HG03066 (cell line): ENCODE data around the gene MKKS.
"Not testable (repeated sequence)": the region's sequence is repeated elsewhere in the genome, so short reads cannot be mapped to it uniquely, and the experiment has no call there.

Experiments
- ATAC-seq: cut with Tn5 transposase; IDR thresholded peaks from one replicate; pipeline ENCODE4 v1.9.1; 2021; ENCODE audit warnings: low read depth; ENCODE audit not compliant: unreplicated experiment

MKKS gene

GRCh38 chr20:10417218-10417617, 16.8 kb downstream of the MKKS start:
- ATAC-seq: not testable (repeated sequence)

- no peak for ATAC-seq
Observed at GRCh38 chr20:10415013-10415650, 18.9 kb downstream of the MKKS start.

- no peak for ATAC-seq
Observed at GRCh38 chr20:10412591-10413408, 21.2 kb downstream of the MKKS start.

- no peak for ATAC-seq
Observed at GRCh38 chr20:10411673-10412072, 22.3 kb downstream of the MKKS start.

GRCh38 chr20:10408108-10408813, 25.8 kb downstream of the MKKS start:
- ATAC-seq: no peak

GRCh38 chr20:10404959-10405530, 29.0 kb downstream of the MKKS start:
- no peak for ATAC-seq

GRCh38 chr20:10404023-10404628, 29.9 kb downstream of the MKKS start:
- no peak for ATAC-seq

GRCh38 chr20:10402938-10403608, 30.9 kb downstream of the MKKS start:
- no peak for ATAC-seq

GRCh38 chr20:10398834-10399369, 35.1 kb downstream of the MKKS start:
- no peak for ATAC-seq

GRCh38 chr20:10394752-10395151, 39.3 kb downstream of the MKKS start:
- not testable (repeated sequence) for ATAC-seq

- ATAC-seq: no peak
Observed at GRCh38 chr20:10390709-10391108, 43.3 kb downstream of the MKKS start.

- no peak for ATAC-seq
Observed at GRCh38 chr20:10388597-10388996, 45.4 kb downstream of the MKKS start.

- ATAC-seq: no peak
Observed at GRCh38 chr20:10387686-10388085, 46.3 kb downstream of the MKKS start.

- ATAC-seq: no peak
Observed at GRCh38 chr20:10385850-10386544, 48.0 kb downstream of the MKKS start.

- no peak for ATAC-seq
Observed at GRCh38 chr20:10381477-10381876, 52.5 kb downstream of the MKKS start.

GRCh38 chr20:10379761-10380160, 54.3 kb downstream of the MKKS start:
- ATAC-seq: no peak

- no peak for ATAC-seq
Observed at GRCh38 chr20:10376270-10377075, 57.5 kb downstream of the MKKS start.

GRCh38 chr20:10375191-10375590, 58.8 kb downstream of the MKKS start:
- ATAC-seq: no peak
